ENCODE measurements around the gene IFIT3.

The IFIT3 gene

GRCh38 chr10:89295597-89295996, 32.2 kb upstream of the IFIT3 start:
- Histone ChIP-seq H3K36me3 (ENCODE audit: control insufficient read depth, low read depth, low read length) (no peaks in the 10 kb centered on the region), H3K9me3 (ENCODE audit: control insufficient read depth, low read depth, low read length) (no peaks in the 10 kb centered on the region), H3K4me1 (ENCODE audit: control insufficient read depth, low read depth, low read length) (no peaks in the 10 kb centered on the region), H3K27me3 (ENCODE audit: control insufficient read depth, insufficient read depth, low read length) (no peaks in the 10 kb centered on the region), H3K27ac (ENCODE audit: low read length) (no peak overlapping the region), H3K9ac (ENCODE audit: low read length) (no peak overlapping the region), H3K4me3 (ENCODE audit: low read length) (no peak overlapping the region)

- no peaks in the 10 kb centered on the region for H3K27me3 ChIP-seq (ENCODE audit: control insufficient read depth, insufficient read depth, low read length)
- no peaks in the 10 kb centered on the region for H3K9me3 ChIP-seq (ENCODE audit: control insufficient read depth, low read depth, low read length)
- H3K36me3 ChIP-seq (ENCODE audit: control insufficient read depth, low read depth, low read length): no peaks in the 10 kb centered on the region
- H3K27ac ChIP-seq (ENCODE audit: low read length): no peak overlapping the region
- no peak overlapping the region for H3K4me3 ChIP-seq (ENCODE audit: low read length)
- H3K9ac ChIP-seq (ENCODE audit: low read length): no peak overlapping the region
- H3K4me1 ChIP-seq (ENCODE audit: control insufficient read depth, low read depth, low read length): peaks cover 1% of the 10 kb centered on the region
Measured at GRCh38 chr10:89296220-89296648, 31.6 kb upstream of the IFIT3 start.

- Histone ChIP-seq H3K4me1 (ENCODE audit: control insufficient read depth, low read depth, low read length) (peaks cover 10% of the 10 kb centered on the region), H3K27me3 (ENCODE audit: control insufficient read depth, insufficient read depth, low read length) (no peaks in the 10 kb centered on the region), H3K36me3 (ENCODE audit: control insufficient read depth, low read depth, low read length) (no peaks in the 10 kb centered on the region), H3K9me3 (ENCODE audit: control insufficient read depth, low read depth, low read length) (no peaks in the 10 kb centered on the region), H3K27ac (ENCODE audit: low read length) (no peak overlapping the region), H3K9ac (ENCODE audit: low read length) (no peak overlapping the region), H3K4me3 (ENCODE audit: low read length) (no peak overlapping the region)
Measured at GRCh38 chr10:89297356-89297755, 30.4 kb upstream of the IFIT3 start.

- Histone ChIP-seq H3K27ac (ENCODE audit: low read length) (no peak overlapping the region), H3K9me3 (ENCODE audit: control insufficient read depth, low read depth, low read length) (no peaks in the 10 kb centered on the region), H3K36me3 (ENCODE audit: control insufficient read depth, low read depth, low read length) (no peaks in the 10 kb centered on the region), H3K4me1 (ENCODE audit: control insufficient read depth, low read depth, low read length) (peaks cover 10% of the 10 kb centered on the region), H3K9ac (ENCODE audit: low read length) (no peak overlapping the region), H3K27me3 (ENCODE audit: control insufficient read depth, insufficient read depth, low read length) (no peaks in the 10 kb centered on the region), H3K4me3 (ENCODE audit: low read length) (no peak overlapping the region)
Measured at GRCh38 chr10:89297791-89298190, 30.0 kb upstream of the IFIT3 start.

- H3K27ac ChIP-seq (ENCODE audit: low read length): no peak overlapping the region
- H3K9ac ChIP-seq (ENCODE audit: low read length): no peak overlapping the region
- no peaks in the 10 kb centered on the region for H3K9me3 ChIP-seq (ENCODE audit: control insufficient read depth, low read depth, low read length)
Measured at GRCh38 chr10:89299031-89299430, 28.8 kb upstream of the IFIT3 start.

GRCh38 chr10:89301232-89301631, 26.6 kb upstream of the IFIT3 start:
- H3K27ac ChIP-seq (ENCODE audit: low read length): no peak overlapping the region

More at GRCh38 chr10:89299031-89299430, 28.8 kb upstream of the IFIT3 start:
- Histone ChIP-seq H3K27me3 (ENCODE audit: control insufficient read depth, insufficient read depth, low read length) (no peaks in the 10 kb centered on the region), H3K36me3 (ENCODE audit: control insufficient read depth, low read depth, low read length) (no peaks in the 10 kb centered on the region), H3K4me3 (ENCODE audit: low read length) (no peak overlapping the region), H3K4me1 (ENCODE audit: control insufficient read depth, low read depth, low read length) (peaks cover 10% of the 10 kb centered on the region)

GRCh38 chr10:89301721-89302445, 25.9 kb upstream of the IFIT3 start, which contains the start of gene IFIT2:
TSS of gene IFIT2 (plus strand) at chr10:89302046. CDS start at chr10:89302124, 78 bp downstream.
- Histone ChIP-seq H3K9me3 (ENCODE audit: control insufficient read depth, low read depth, low read length) (no peaks in the 10 kb centered on the region), H3K27me3 (ENCODE audit: control insufficient read depth, insufficient read depth, low read length) (no peaks in the 10 kb centered on the region), H3K4me3 (ENCODE audit: low read length) (no peak within 1 kb of the TSS), H3K36me3 (ENCODE audit: control insufficient read depth, low read depth, low read length) (no peaks in the 10 kb centered on the region), H3K27ac (ENCODE audit: low read length) (no peak within 1 kb of the TSS), H3K9ac (ENCODE audit: low read length) (no peak within 1 kb of the TSS), H3K4me1 (ENCODE audit: control insufficient read depth, low read depth, low read length) (peaks cover 10% of the 10 kb centered on the region)

More at GRCh38 chr10:89301232-89301631, 26.6 kb upstream of the IFIT3 start:
- Histone ChIP-seq H3K9me3 (ENCODE audit: control insufficient read depth, low read depth, low read length) (no peaks in the 10 kb centered on the region), H3K27me3 (ENCODE audit: control insufficient read depth, insufficient read depth, low read length) (no peaks in the 10 kb centered on the region), H3K4me1 (ENCODE audit: control insufficient read depth, low read depth, low read length) (peaks cover 10% of the 10 kb centered on the region), H3K9ac (ENCODE audit: low read length) (no peak overlapping the region), H3K36me3 (ENCODE audit: control insufficient read depth, low read depth, low read length) (no peaks in the 10 kb centered on the region), H3K4me3 (ENCODE audit: low read length) (no peak overlapping the region)

GRCh38 chr10:89302625-89303024, 25.2 kb upstream of the IFIT3 start:
- H3K27ac ChIP-seq (ENCODE audit: low read length): no peak overlapping the region
- H3K4me1 ChIP-seq (ENCODE audit: control insufficient read depth, low read depth, low read length): peaks cover 10% of the 10 kb centered on the region
- H3K9ac ChIP-seq (ENCODE audit: low read length): no peak overlapping the region
- H3K9me3 ChIP-seq (ENCODE audit: control insufficient read depth, low read depth, low read length): no peaks in the 10 kb centered on the region
- H3K4me3 ChIP-seq (ENCODE audit: low read length): no peak overlapping the region
- H3K27me3 ChIP-seq (ENCODE audit: control insufficient read depth, insufficient read depth, low read length): no peaks in the 10 kb centered on the region
- H3K36me3 ChIP-seq (ENCODE audit: control insufficient read depth, low read depth, low read length): no peaks in the 10 kb centered on the region

GRCh38 chr10:89303161-89303560, 24.6 kb upstream of the IFIT3 start:
- no peaks in the 10 kb centered on the region for H3K9me3 ChIP-seq (ENCODE audit: control insufficient read depth, low read depth, low read length)
- H3K9ac ChIP-seq (ENCODE audit: low read length): no peak overlapping the region
- peaks cover 10% of the 10 kb centered on the region for H3K4me1 ChIP-seq (ENCODE audit: control insufficient read depth, low read depth, low read length)
- H3K4me3 ChIP-seq (ENCODE audit: low read length): no peak overlapping the region
- H3K36me3 ChIP-seq (ENCODE audit: control insufficient read depth, low read depth, low read length): no peaks in the 10 kb centered on the region
- no peak overlapping the region for H3K27ac ChIP-seq (ENCODE audit: low read length)
- no peaks in the 10 kb centered on the region for H3K27me3 ChIP-seq (ENCODE audit: control insufficient read depth, insufficient read depth, low read length)

- no peak overlapping the region for H3K27ac ChIP-seq (ENCODE audit: low read length)
- no peaks in the 10 kb centered on the region for H3K9me3 ChIP-seq (ENCODE audit: control insufficient read depth, low read depth, low read length)
- H3K4me3 ChIP-seq (ENCODE audit: low read length): no peak overlapping the region
- no peak overlapping the region for H3K9ac ChIP-seq (ENCODE audit: low read length)
- no peaks in the 10 kb centered on the region for H3K36me3 ChIP-seq (ENCODE audit: control insufficient read depth, low read depth, low read length)
- H3K4me1 ChIP-seq (ENCODE audit: control insufficient read depth, low read depth, low read length): peaks cover 10% of the 10 kb centered on the region
- no peaks in the 10 kb centered on the region for H3K27me3 ChIP-seq (ENCODE audit: control insufficient read depth, insufficient read depth, low read length)
Measured at GRCh38 chr10:89304026-89304425, 23.8 kb upstream of the IFIT3 start.

GRCh38 chr10:89304446-89304845, 23.4 kb upstream of the IFIT3 start:
- H3K9ac ChIP-seq (ENCODE audit: low read length): no peak overlapping the region
- H3K27me3 ChIP-seq (ENCODE audit: control insufficient read depth, insufficient read depth, low read length): no peaks in the 10 kb centered on the region
- no peak overlapping the region for H3K4me3 ChIP-seq (ENCODE audit: low read length)
- no peak overlapping the region for H3K27ac ChIP-seq (ENCODE audit: low read length)
- no peaks in the 10 kb centered on the region for H3K9me3 ChIP-seq (ENCODE audit: control insufficient read depth, low read depth, low read length)
- no peaks in the 10 kb centered on the region for H3K36me3 ChIP-seq (ENCODE audit: control insufficient read depth, low read depth, low read length)
- peaks cover 10% of the 10 kb centered on the region for H3K4me1 ChIP-seq (ENCODE audit: control insufficient read depth, low read depth, low read length)

GRCh38 chr10:89304925-89305324, 22.9 kb upstream of the IFIT3 start:
- no peak overlapping the region for H3K4me3 ChIP-seq (ENCODE audit: low read length)
- H3K36me3 ChIP-seq (ENCODE audit: control insufficient read depth, low read depth, low read length): no peaks in the 10 kb centered on the region
- no peak overlapping the region for H3K27ac ChIP-seq (ENCODE audit: low read length)
- peaks cover 10% of the 10 kb centered on the region for H3K4me1 ChIP-seq (ENCODE audit: control insufficient read depth, low read depth, low read length)
- no peaks in the 10 kb centered on the region for H3K9me3 ChIP-seq (ENCODE audit: control insufficient read depth, low read depth, low read length)
- no peak overlapping the region for H3K9ac ChIP-seq (ENCODE audit: low read length)
- no peaks in the 10 kb centered on the region for H3K27me3 ChIP-seq (ENCODE audit: control insufficient read depth, insufficient read depth, low read length)
